Smooth muscle cell (in vitro differentiated cells): ENCODE data around the gene ANKRD33B. TPM values are rescaled to one million over a fixed set of nuclear protein-coding genes. Genes with fewer than 3 reads are reported as not detected.

Experiments
- DNase-seq: peaks from one replicate; lab custom pipeline; 2025; ENCODE audit not compliant: unreplicated experiment; lab: John Stamatoyannopoulos, UW
- H2AFZ ChIP-seq: fragments of 200-600 bp; sonication (generic); 2 replicates; pipeline ENCODE4 v1.6.0; 2016; ENCODE audit warnings: antibody characterized with exemption, low read depth, mild to moderate bottlenecking
- H3F3A ChIP-seq: fragments of 200-600 bp; sonication (generic); 2 replicates; pipeline ENCODE4 v1.6.0; 2017; ENCODE audit warnings: antibody characterized with exemption, low read depth
- H3K27ac ChIP-seq: fragments of 200-600 bp; sonication (generic); 2 replicates; pipeline ENCODE4 v1.5.1; 2016; ENCODE audit warnings: low read depth, mild to moderate bottlenecking
- H3K27me3 ChIP-seq: fragments of 200-600 bp; sonication (generic); 2 replicates; pipeline ENCODE4 v1.6.1; 2016; ENCODE audit warnings: low read depth, mild to moderate bottlenecking
- H3K36me3 ChIP-seq: fragments of 200-600 bp; sonication (generic); 2 replicates; pipeline ENCODE4 v1.5.1; 2016; ENCODE audit warnings: low read depth
- H3K4me1 ChIP-seq: fragments of 200-600 bp; sonication (generic); 2 replicates; pipeline ENCODE4 v1.5.1; 2016; ENCODE audit warnings: low read depth
- H3K4me2 ChIP-seq: fragments of 200-600 bp; sonication (generic); 2 replicates; pipeline ENCODE4 v1.6.0; 2016; ENCODE audit warnings: mild to moderate bottlenecking
- H3K4me3 ChIP-seq: fragments of 200-600 bp; sonication (generic); 2 replicates; pipeline ENCODE4 v1.5.1; 2016; ENCODE audit warnings: mild to moderate bottlenecking
- H3K79me2 ChIP-seq: fragments of 200-600 bp; sonication (generic); 2 replicates; pipeline ENCODE4 v1.6.0; 2016; ENCODE audit warnings: low read depth, mild to moderate bottlenecking
- H3K9ac ChIP-seq: fragments of 200-600 bp; sonication (generic); 2 replicates; pipeline ENCODE4 v1.6.0; 2016; ENCODE audit warnings: low read depth
- H3K9me3 ChIP-seq: fragments of 200-600 bp; sonication (generic); replicated peaks from 2 replicates; pipeline ENCODE4 v1.5.1; 2016; ENCODE audit warnings: low read depth
- H4K20me1 ChIP-seq: fragments of 200-600 bp; sonication (generic); 2 replicates; pipeline ENCODE4 v1.6.0; 2016; ENCODE audit warnings: low read depth
- WGBS: methylation state at CpG from one replicate; pipeline ENCODE4 v1.1.7; 2016; ENCODE audit warnings: low lambda C conversion rate; 5-methylcytosine and 5-hydroxymethylcytosine counted together
- polyA plus RNA-seq: library from polyadenylated mRNA; unstranded; fragments of >200 nt; fragmentation: Nextera tagmentation; extraction: Ambion mirVana; gene quantifications from 2 replicates; pipeline ENCODE4 v1.2.1, GENCODE V29; 2016
- total RNA-seq: library from RNA; depleted of rRNA; stranded (reverse); fragments of >200 nt; gene quantifications from 2 replicates; pipeline ENCODE4 v1.2.3, GENCODE V29; 2014
- TF ChIP-seq, protein P1 (sequence below): fragments of 200-600 bp; sonication (generic); IDR thresholded peaks from 2 replicates; pipeline ENCODE4 v1.5.1; 2017; ENCODE audit warnings: borderline replicate concordance, mild to moderate bottlenecking, antibody characterized with exemption; ENCODE audit not compliant: insufficient read depth, poor library complexity, severe bottlenecking

The ANKRD33B gene
- total and polyA plus RNA-seq, 2 experiments from 2014 or later: 1.2 to 2.2 TPM

DNA sequence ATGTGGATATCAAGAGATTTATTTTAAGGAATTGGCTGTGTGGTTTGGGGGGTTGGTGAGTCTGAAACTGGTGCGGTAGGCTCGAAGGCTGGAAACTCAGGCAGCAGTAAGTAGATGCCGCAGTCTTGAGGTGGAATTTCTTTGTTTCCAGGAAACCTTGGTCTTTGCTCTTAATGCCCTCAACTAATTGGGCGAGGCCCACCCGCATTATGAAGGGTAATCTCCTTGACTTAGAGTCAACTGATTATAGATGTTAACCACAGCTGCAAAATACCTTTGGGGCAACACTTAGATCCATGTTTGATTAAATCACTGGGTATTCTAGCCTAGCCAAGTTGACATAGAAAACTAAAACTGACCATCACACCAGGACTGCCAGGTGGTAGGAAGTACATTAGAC lies 83.8 kb downstream of the ANKRD33B start:
- Histone ChIP-seq H4K20me1 (no peaks in the 10 kb centered on the region), H3K9me3 (no peaks in the 10 kb centered on the region), H3K27me3 (no peaks in the 10 kb centered on the region), H3F3A (no peaks in the 10 kb centered on the region), H2AFZ (no peak overlapping the region), H3K4me2 (no peak overlapping the region), H3K4me1 (no peaks in the 10 kb centered on the region), H3K79me2 (no peaks in the 10 kb centered on the region), H3K36me3 (no peaks in the 10 kb centered on the region), H3K9ac (no peak overlapping the region), H3K27ac (no peak overlapping the region), H3K4me3 (no peak overlapping the region)
- DNase-seq: no peak
- WGBS: 94% methylated on average over 5 of the region's 5 CpGs
- TF ChIP-seq, protein P1, sequence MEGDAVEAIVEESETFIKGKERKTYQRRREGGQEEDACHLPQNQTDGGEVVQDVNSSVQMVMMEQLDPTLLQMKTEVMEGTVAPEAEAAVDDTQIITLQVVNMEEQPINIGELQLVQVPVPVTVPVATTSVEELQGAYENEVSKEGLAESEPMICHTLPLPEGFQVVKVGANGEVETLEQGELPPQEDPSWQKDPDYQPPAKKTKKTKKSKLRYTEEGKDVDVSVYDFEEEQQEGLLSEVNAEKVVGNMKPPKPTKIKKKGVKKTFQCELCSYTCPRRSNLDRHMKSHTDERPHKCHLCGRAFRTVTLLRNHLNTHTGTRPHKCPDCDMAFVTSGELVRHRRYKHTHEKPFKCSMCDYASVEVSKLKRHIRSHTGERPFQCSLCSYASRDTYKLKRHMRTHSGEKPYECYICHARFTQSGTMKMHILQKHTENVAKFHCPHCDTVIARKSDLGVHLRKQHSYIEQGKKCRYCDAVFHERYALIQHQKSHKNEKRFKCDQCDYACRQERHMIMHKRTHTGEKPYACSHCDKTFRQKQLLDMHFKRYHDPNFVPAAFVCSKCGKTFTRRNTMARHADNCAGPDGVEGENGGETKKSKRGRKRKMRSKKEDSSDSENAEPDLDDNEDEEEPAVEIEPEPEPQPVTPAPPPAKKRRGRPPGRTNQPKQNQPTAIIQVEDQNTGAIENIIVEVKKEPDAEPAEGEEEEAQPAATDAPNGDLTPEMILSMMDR: no peak

DNA sequence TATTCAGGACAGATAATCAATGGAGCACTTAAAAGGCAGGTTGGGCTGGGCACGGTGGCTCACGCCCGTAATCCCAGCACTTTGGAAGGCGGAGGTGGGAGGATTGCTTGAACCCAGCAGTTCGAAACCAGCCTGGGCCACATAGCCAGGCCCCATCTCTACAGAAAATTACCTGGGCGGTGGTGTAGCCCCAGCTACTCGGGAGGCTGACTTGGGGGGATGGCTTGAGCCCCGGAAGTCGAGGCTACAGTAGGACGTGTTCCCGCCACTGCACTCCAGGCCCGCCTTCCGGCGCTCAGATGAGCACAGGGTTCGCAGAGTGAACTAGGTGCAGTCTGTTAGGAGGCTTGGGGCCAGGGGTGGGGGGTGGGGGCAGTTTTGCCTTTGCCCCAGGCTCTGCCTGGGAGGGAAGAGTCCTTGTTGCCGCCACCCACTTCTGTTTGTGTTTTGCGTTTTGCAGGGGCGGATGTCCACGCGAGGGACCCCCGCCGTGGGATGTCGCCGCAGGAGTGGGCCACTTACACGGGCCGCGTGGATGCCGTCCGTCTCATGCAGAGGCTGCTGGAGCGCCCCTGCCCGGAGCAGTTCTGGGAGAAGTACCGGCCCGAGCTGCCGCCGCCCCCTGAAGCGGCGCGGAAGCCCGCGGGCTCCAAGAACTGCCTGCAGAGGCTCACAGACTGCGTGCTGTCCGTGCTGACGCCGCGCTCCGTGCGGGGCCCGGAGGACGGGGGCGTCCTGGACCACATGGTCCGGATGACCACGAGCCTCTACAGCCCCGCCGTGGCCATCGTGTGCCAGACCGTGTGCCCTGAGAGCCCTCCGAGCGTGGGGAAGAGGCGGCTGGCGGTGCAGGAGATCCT lies 85.2 kb downstream of the ANKRD33B start:
- H3K27ac ChIP-seq: no peak overlapping the region
- no peak overlapping the region for H3K9ac ChIP-seq
- no peak for DNase-seq
- no peak overlapping the region for H3K4me3 ChIP-seq
- H3K36me3 ChIP-seq: no peaks in the 10 kb centered on the region
- no peaks in the 10 kb centered on the region for H3K79me2 ChIP-seq
- no peak overlapping the region for H3K4me2 ChIP-seq
- TF ChIP-seq, protein P1: no peak
- no peaks in the 10 kb centered on the region for H4K20me1 ChIP-seq
- 97% methylated on average over 55 of the region's 60 CpGs for WGBS
- H3K9me3 ChIP-seq: no peaks in the 10 kb centered on the region
- no peak overlapping the region for H2AFZ ChIP-seq
- no peaks in the 10 kb centered on the region for H3K4me1 ChIP-seq
- H3K27me3 ChIP-seq: no peaks in the 10 kb centered on the region
- H3F3A ChIP-seq: no peaks in the 10 kb centered on the region

DNA sequence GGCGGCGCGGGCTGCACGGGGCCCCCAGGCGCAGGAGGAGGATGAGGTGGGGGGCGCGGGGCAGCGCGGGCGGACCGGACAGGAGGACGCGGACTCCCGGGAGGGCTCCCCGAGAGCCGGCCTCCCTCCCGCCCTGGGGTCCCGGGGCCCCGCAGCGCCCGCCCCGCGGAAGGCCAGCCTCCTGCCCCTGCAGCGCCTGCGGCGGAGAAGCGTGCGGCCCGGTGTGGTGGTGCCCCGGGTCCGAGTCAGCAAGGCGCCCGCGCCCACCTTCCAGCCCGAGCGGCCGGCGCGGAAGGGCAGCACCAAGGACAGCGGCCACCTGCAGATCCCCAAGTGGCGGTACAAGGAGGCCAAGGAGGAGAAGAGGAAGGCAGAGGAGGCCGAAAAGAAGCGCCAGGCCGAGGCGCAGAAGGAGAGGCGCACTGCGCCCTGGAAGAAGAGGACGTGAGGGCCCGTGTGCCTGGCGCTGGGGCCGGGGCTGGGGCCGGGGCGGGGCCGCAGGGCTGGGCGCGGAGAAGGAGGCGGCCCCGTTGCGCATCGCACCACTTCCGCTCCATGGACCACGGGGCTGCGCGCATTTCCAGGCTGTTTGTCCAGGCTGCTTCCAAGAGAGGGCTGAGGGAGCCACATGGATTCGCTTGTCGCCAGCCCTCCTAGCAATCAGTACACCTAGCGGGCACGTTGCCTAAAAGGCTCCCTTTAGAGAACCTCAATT lies 86.0 kb downstream of the ANKRD33B start:
- Histone ChIP-seq H2AFZ (no peak overlapping the region), H3K9ac (no peak overlapping the region), H3K36me3 (no peaks in the 10 kb centered on the region), H3K79me2 (no peaks in the 10 kb centered on the region), H3K4me2 (no peak overlapping the region), H3K27me3 (no peaks in the 10 kb centered on the region), H3K9me3 (no peaks in the 10 kb centered on the region), H3K27ac (no peak overlapping the region), H4K20me1 (no peaks in the 10 kb centered on the region), H3K4me1 (no peaks in the 10 kb centered on the region), H3K4me3 (no peak overlapping the region), H3F3A (no peaks in the 10 kb centered on the region)
- TF ChIP-seq, protein P1: no peak
- DNase-seq: no peak
- WGBS: 95% methylated on average over 36 of the region's 68 CpGs
